ENCODE measurements around the gene MASP2. TPM values are rescaled to one million over a fixed set of nuclear protein-coding genes. Genes with fewer than 3 reads are reported as not detected.

Gene MASP2
- total and polyA plus RNA-seq, 9 of the 15 experiments (the other 6 are each of a cell fraction or from before 2014, with no cell fraction given) = 0.01 to 0.23 (median 0.06) TPM; not detected in 3

DNA sequence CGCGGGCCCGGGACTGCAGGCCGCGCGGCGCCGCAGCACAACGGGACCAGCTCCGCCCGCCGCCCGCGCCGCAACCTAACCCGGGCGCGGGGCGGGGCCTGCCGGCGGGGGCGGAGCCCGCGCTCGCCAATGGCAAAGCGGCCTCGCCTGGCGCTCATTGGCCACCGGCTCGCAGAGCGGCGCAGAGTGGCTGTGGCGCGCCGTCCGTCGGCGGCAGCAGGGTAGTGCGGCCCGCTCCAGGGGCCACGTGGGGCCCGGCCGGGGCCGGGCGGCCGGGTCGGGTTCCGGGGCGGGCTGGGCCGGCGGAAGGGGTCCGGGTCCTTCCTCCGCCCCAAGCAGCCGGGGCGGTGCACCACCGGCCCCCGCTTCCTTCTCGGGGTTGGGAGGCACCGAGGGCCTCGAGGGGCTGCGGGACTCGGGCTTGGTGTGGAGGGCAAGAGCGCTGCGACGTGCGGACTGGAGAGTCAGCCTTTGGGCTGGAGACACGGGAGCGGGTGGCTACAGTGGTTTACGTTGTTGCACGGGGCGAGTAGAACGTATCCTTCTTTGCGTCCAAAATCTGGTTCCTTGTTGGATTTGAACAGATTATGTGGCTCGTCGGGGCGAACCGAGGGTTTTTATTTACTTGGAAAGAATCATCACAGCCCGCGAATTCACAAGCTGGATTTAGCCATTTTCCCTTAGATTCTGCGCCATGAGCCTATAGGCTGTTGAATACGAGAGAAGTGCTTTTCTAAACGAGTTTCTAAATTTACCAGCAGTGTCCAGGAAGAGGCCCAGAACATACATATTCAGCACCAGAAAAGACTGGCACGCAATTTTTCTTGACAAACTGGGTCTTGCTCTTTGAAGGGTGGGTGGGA, 13.2 kb upstream of the MASP2 start, which contains the start of gene SRM (continued):
- TF ChIP-seq, protein P1, sequence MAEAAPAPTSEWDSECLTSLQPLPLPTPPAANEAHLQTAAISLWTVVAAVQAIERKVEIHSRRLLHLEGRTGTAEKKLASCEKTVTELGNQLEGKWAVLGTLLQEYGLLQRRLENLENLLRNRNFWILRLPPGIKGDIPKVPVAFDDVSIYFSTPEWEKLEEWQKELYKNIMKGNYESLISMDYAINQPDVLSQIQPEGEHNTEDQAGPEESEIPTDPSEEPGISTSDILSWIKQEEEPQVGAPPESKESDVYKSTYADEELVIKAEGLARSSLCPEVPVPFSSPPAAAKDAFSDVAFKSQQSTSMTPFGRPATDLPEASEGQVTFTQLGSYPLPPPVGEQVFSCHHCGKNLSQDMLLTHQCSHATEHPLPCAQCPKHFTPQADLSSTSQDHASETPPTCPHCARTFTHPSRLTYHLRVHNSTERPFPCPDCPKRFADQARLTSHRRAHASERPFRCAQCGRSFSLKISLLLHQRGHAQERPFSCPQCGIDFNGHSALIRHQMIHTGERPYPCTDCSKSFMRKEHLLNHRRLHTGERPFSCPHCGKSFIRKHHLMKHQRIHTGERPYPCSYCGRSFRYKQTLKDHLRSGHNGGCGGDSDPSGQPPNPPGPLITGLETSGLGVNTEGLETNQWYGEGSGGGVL (CRISPR knock-in tag; IDR thresholded peaks at IDR 0.05) = no peak
- TF ChIP-seq HSF4 (CRISPR knock-in tag; IDR thresholded peaks at IDR 0.05; ENCODE audit: borderline replicate concordance) (no peak), ZSCAN32 (CRISPR knock-in tag; IDR thresholded peaks at IDR 0.05) (no peak), NFATC3 (IDR thresholded peaks at IDR 0.05) (no peak), SMC3 (conservative IDR thresholded peaks at IDR 0.05; ENCODE audit: insufficient read depth, low read depth, low read length) (0 out of 2 replicates have a peak, but pooled peaks have one; percentile 7), MCM7 (IDR thresholded peaks at IDR 0.05) (no peak), SMAD4 (CRISPR knock-in tag; conservative IDR thresholded peaks at IDR 0.05) (peak; percentile 64), MBD2 (IDR thresholded peaks at IDR 0.05; ENCODE audit: borderline replicate concordance, low read depth) (no peak), HNRNPUL1 (IDR thresholded peaks at IDR 0.05; ENCODE audit: low read length) (no peak), SREBF1 (IDR thresholded peaks at IDR 0.05; ENCODE audit: borderline replicate concordance, low read depth, low read length) (no peak), ESRRA (IDR thresholded peaks at IDR 0.05; ENCODE audit: borderline replicate concordance, low read depth) (peak; percentile 12; the same call in 1 of the 2 replicates), ZNF24 (IDR thresholded peaks at IDR 0.05) (0 out of 2 replicates have a peak, but pooled peaks have one; percentile 26), BRF1 (IDR thresholded peaks at IDR 0.05; ENCODE audit: borderline replicate concordance, extremely low read depth, insufficient read length) (no peak), C11orf30 (IDR thresholded peaks at IDR 0.05; ENCODE audit: low read depth) (no peak), HDAC1 (IDR thresholded peaks at IDR 0.05) (peak; percentile 64 to 96; a peak in 3 of 4 replicates), SMAD1 (IDR thresholded peaks at IDR 0.05; ENCODE audit: low read depth, low read length, partially characterized antibody) (peak; percentile 27), MAFK (IDR thresholded peaks at IDR 0.05; ENCODE audit: low read length) (no peak), ZNF197 (CRISPR knock-in tag; IDR thresholded peaks at IDR 0.05; ENCODE audit: low read depth) (no peak), ELF4 (CRISPR knock-in tag; IDR thresholded peaks at IDR 0.05) (no peak), ZNF707 (CRISPR knock-in tag; conservative IDR thresholded peaks at IDR 0.05) (no peak)
- TF ChIP-seq, protein P2, sequence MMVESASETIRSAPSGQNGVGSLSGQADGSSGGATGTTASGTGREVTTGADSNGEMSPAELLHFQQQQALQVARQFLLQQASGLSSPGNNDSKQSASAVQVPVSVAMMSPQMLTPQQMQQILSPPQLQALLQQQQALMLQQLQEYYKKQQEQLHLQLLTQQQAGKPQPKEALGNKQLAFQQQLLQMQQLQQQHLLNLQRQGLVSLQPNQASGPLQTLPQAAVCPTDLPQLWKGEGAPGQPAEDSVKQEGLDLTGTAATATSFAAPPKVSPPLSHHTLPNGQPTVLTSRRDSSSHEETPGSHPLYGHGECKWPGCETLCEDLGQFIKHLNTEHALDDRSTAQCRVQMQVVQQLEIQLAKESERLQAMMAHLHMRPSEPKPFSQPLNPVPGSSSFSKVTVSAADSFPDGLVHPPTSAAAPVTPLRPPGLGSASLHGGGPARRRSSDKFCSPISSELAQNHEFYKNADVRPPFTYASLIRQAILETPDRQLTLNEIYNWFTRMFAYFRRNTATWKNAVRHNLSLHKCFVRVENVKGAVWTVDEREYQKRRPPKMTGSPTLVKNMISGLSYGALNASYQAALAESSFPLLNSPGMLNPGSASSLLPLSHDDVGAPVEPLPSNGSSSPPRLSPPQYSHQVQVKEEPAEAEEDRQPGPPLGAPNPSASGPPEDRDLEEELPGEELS (CRISPR knock-in tag; IDR thresholded peaks at IDR 0.05; ENCODE audit: borderline replicate concordance) = no peak
- TF ChIP-seq, protein P3, sequence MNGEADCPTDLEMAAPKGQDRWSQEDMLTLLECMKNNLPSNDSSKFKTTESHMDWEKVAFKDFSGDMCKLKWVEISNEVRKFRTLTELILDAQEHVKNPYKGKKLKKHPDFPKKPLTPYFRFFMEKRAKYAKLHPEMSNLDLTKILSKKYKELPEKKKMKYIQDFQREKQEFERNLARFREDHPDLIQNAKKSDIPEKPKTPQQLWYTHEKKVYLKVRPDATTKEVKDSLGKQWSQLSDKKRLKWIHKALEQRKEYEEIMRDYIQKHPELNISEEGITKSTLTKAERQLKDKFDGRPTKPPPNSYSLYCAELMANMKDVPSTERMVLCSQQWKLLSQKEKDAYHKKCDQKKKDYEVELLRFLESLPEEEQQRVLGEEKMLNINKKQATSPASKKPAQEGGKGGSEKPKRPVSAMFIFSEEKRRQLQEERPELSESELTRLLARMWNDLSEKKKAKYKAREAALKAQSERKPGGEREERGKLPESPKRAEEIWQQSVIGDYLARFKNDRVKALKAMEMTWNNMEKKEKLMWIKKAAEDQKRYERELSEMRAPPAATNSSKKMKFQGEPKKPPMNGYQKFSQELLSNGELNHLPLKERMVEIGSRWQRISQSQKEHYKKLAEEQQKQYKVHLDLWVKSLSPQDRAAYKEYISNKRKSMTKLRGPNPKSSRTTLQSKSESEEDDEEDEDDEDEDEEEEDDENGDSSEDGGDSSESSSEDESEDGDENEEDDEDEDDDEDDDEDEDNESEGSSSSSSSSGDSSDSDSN (IDR thresholded peaks at IDR 0.05; ENCODE audit: borderline replicate concordance in 1 of 2, low read depth in 2 of 2, low read length in 2 of 2) = peak in 1 of 2 experiments; percentile 40; a peak in 1 of 4 replicates
